HFFc6 (cell line): ENCODE results near the gene RPS25. TPM values are rescaled to one million over a fixed set of nuclear protein-coding genes. Genes with fewer than 3 reads are reported as not detected.
"Not testable (repeated sequence)": the region's sequence is repeated elsewhere in the genome, so short reads cannot be mapped to it uniquely, and the experiment has no call there.

Source experiments
- DNase-seq: peaks from one replicate; pipeline ENCODE4 v3.0.0-alpha.2; 2018
- H3K27ac Mint-ChIP-seq: 2 replicates; pipeline ENCODE4 v1.8.0; 2020; ENCODE audit warnings: mild to moderate bottlenecking, mixed read lengths
- H3K27me3 Mint-ChIP-seq: 2 replicates; pipeline ENCODE4 v1.8.0; 2021; ENCODE audit warnings: mild to moderate bottlenecking, moderate library complexity, mixed read lengths; ENCODE audit not compliant: insufficient read depth
- H3K36me3 Mint-ChIP-seq: 2 replicates; pipeline ENCODE4 v1.8.0; 2021; ENCODE audit warnings: low read depth, mixed read lengths
- H3K4me1 Mint-ChIP-seq: 2 replicates; pipeline ENCODE4 v1.8.0; 2020; ENCODE audit warnings: low read depth, mixed read lengths
- H3K4me3 Mint-ChIP-seq: 2 replicates; pipeline ENCODE4 v1.8.0; 2020; ENCODE audit warnings: mild to moderate bottlenecking, moderate library complexity, mixed read lengths
- H3K9me3 Mint-ChIP-seq: 2 replicates; pipeline ENCODE4 v1.8.0; 2020; ENCODE audit warnings: mild to moderate bottlenecking, mixed read lengths
- total RNA-seq, 6 experiments: library from RNA; stranded (reverse); fragmentation: NEBNext Ultra II Directional; extraction: Animal tissue kit (Norgen Biotek cat#: 25700); gene quantifications; 2 replicates in 1 of 6; 3 replicates in 5 of 6; pipeline ENCODE4 v1.2.3, GENCODE V29; 2021
- TF ChIP-seq, protein P1 (sequence below): fragments of 200-600 bp; sonication (generic); IDR thresholded peaks from 2 replicates; pipeline ENCODE4 v1.5.0; 2021; ENCODE audit warnings: antibody characterized with exemption, mild to moderate bottlenecking

Gene RPS25
- total RNA-seq, 6 experiments from 2014 or later, result 699 to 981 (median 857) TPM

DNA sequence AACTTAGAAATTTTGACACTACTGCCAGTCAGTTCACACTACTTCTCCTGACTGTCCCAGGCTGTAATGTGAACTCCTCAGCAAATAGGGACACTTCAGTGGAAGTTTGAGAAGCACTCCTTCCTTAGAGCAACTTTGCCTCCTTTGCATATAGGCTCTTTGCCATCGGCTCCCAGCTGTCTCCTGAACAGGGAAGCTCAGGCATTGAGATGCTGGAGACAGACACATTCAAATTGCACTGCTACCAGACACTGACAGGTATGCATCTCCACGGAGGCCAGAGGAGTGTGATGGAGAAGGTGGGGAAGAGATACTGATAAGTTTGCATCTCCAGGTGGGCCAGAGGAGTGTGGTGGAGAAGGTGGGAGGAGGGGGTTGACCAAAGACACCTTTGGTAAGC lies 1.9 kb upstream of the RPS25 start:
- no peaks in the 10 kb centered on the region for H3K9me3 Mint-ChIP-seq
- peaks cover 52% of the 10 kb centered on the region for H3K4me1 Mint-ChIP-seq
- H3K36me3 Mint-ChIP-seq, result peaks cover 64% of the 10 kb centered on the region
- H3K27me3 Mint-ChIP-seq, result peaks cover 5% of the 10 kb centered on the region
- H3K27ac Mint-ChIP-seq, result peak overlapping the region; percentile 94
- peak overlapping the region; percentile 98 for H3K4me3 Mint-ChIP-seq
- TF ChIP-seq, protein P1, sequence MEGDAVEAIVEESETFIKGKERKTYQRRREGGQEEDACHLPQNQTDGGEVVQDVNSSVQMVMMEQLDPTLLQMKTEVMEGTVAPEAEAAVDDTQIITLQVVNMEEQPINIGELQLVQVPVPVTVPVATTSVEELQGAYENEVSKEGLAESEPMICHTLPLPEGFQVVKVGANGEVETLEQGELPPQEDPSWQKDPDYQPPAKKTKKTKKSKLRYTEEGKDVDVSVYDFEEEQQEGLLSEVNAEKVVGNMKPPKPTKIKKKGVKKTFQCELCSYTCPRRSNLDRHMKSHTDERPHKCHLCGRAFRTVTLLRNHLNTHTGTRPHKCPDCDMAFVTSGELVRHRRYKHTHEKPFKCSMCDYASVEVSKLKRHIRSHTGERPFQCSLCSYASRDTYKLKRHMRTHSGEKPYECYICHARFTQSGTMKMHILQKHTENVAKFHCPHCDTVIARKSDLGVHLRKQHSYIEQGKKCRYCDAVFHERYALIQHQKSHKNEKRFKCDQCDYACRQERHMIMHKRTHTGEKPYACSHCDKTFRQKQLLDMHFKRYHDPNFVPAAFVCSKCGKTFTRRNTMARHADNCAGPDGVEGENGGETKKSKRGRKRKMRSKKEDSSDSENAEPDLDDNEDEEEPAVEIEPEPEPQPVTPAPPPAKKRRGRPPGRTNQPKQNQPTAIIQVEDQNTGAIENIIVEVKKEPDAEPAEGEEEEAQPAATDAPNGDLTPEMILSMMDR, result no peak
- no peak for DNase-seq

DNA sequence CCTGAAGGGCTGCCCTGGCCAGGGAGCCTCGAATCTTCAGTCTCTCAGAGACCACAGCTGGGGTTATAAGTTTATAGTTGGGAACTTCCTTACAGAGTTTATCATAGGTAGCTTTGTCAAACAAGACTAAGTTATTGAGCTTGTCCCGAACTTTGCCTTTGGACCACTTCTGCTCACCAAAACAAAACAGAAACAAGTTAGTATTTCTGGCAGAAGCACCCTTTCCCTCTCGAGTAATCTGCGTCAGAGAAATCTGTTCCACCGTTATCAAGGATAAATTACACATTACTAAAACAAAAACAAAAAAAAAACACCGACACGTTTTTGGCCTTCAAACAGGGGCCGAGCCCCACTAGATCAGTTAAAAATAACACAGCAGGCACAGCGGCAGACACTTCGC lies 766 bp downstream of the RPS25 start:
- Mint-ChIP-seq H3K4me3 (peak overlapping the region; percentile 98), H3K4me1 (peaks cover 37% of the 10 kb centered on the region), H3K27ac (peak overlapping the region; percentile 94)

GRCh38 chr11:119016216-119017009 lies 1.7 kb downstream of the RPS25 start:
- Mint-ChIP-seq H3K27ac (peak overlapping the region; percentile 94), H3K36me3 (peaks cover 59% of the 10 kb centered on the region), H3K9me3 (no peaks in the 10 kb centered on the region), H3K4me1 (peaks cover 34% of the 10 kb centered on the region), H3K4me3 (peak overlapping the region; percentile 98), H3K27me3 (peaks cover 3% of the 10 kb centered on the region)
- DNase-seq, result no peak
- TF ChIP-seq, protein P1, result no peak

More for the DNA sequence above, 766 bp downstream of the RPS25 start:
- H3K27me3 Mint-ChIP-seq, H3K9me3 Mint-ChIP-seq, DNase-seq: not testable (repeated sequence)
- H3K36me3 Mint-ChIP-seq, result peaks cover 60% of the 10 kb centered on the region

- Mint-ChIP-seq H3K36me3 (peaks cover 54% of the 10 kb centered on the region), H3K27me3 (peaks cover 3% of the 10 kb centered on the region), H3K27ac (peak overlapping the region; percentile 94), H3K9me3 (no peaks in the 10 kb centered on the region), H3K4me3 (peak overlapping the region; percentile 4; the same call in 1 of the 2 replicates), H3K4me1 (peaks cover 27% of the 10 kb centered on the region)
- no peak for DNase-seq
- TF ChIP-seq, protein P1, result peak; percentile 29; the same call in 1 of the 2 replicates
Observed at GRCh38 chr11:119015054-119015611, 3.0 kb downstream of the RPS25 start.

- no peak overlapping the region for H3K4me3 Mint-ChIP-seq
- peaks cover 20% of the 10 kb centered on the region for H3K4me1 Mint-ChIP-seq
- no peaks in the 10 kb centered on the region for H3K9me3 Mint-ChIP-seq
- H3K27ac Mint-ChIP-seq, result peak overlapping the region; percentile 43
- TF ChIP-seq, protein P1, result no peak
- peaks cover 49% of the 10 kb centered on the region for H3K36me3 Mint-ChIP-seq
- H3K27me3 Mint-ChIP-seq, result peaks cover 3% of the 10 kb centered on the region
- DNase-seq, result no peak
Observed at GRCh38 chr11:119014209-119014924, 3.8 kb downstream of the RPS25 start.
